ENCODE measurements around the gene TNFAIP3.
"Not testable (repeated sequence)": the region's sequence is repeated elsewhere in the genome, so short reads cannot be mapped to it uniquely, and the experiment has no call there.

DNA sequence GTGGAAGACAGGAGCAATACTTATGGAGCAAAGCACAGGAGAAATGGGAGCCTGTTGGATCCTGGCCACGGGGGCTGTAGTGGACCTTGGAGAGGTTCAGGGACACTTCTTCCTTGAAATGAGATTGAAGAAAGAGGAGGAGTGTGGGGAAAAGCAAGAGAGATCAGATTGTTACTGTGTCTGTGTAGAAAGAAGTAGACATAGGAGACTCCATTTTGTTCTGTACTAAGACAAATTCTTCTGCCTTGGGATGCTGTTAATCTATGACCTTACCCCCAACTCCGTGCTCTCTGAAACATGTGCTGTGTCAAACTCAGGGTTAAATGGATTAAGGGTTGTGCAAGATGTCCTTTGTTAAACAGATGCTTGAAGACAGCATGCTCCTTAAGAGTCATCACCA, 22.7 kb upstream of the TNFAIP3 start:
- TF ChIP-seq, protein P1, sequence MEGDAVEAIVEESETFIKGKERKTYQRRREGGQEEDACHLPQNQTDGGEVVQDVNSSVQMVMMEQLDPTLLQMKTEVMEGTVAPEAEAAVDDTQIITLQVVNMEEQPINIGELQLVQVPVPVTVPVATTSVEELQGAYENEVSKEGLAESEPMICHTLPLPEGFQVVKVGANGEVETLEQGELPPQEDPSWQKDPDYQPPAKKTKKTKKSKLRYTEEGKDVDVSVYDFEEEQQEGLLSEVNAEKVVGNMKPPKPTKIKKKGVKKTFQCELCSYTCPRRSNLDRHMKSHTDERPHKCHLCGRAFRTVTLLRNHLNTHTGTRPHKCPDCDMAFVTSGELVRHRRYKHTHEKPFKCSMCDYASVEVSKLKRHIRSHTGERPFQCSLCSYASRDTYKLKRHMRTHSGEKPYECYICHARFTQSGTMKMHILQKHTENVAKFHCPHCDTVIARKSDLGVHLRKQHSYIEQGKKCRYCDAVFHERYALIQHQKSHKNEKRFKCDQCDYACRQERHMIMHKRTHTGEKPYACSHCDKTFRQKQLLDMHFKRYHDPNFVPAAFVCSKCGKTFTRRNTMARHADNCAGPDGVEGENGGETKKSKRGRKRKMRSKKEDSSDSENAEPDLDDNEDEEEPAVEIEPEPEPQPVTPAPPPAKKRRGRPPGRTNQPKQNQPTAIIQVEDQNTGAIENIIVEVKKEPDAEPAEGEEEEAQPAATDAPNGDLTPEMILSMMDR (IDR thresholded peaks at IDR 0.05; ENCODE audit: insufficient read depth, low read depth, low read length) = not testable (repeated sequence)
- TF ChIP-seq EZH2 (IDR thresholded peaks at IDR 0.05; ENCODE audit: insufficient read depth, low read length) = not testable (repeated sequence)

Data from astrocyte (in vitro differentiated cells and primary cell).